MM.1S (cell line): ENCODE data around the gene SYNE2.

ENCODE experiments used
- DNase-seq: peaks from one replicate; pipeline ENCODE4 v3.0.0-alpha.2; 2015
- H2AFZ ChIP-seq: fragments of 300-600 bp; sonication (generic); 2 replicates; pipeline ENCODE4 v1.6.0; 2016; ENCODE audit warnings: antibody characterized with exemption, low read length
- H3F3A ChIP-seq: fragments of 300-600 bp; sonication (generic); 2 replicates; pipeline ENCODE4 v1.6.1; 2016; ENCODE audit warnings: mild to moderate bottlenecking, antibody characterized with exemption, low read length, moderate library complexity, mixed read lengths; ENCODE audit not compliant: insufficient read depth
- H3K27ac ChIP-seq: fragments of 300-600 bp; sonication (generic); 2 replicates; pipeline ENCODE4 v1.5.1; 2016; ENCODE audit warnings: mild to moderate bottlenecking, low read length
- H3K27me3 ChIP-seq: fragments of 300-600 bp; sonication (generic); replicated peaks from 2 replicates; pipeline ENCODE4 v1.6.0; 2016; ENCODE audit warnings: low read length; ENCODE audit not compliant: insufficient read depth
- H3K36me3 ChIP-seq: fragments of 300-600 bp; sonication (generic); replicated peaks from 2 replicates; pipeline ENCODE4 v1.6.1; 2016; ENCODE audit warnings: mild to moderate bottlenecking, low read length, mixed read lengths; ENCODE audit not compliant: insufficient read depth
- H3K4me1 ChIP-seq: fragments of 300-600 bp; sonication (generic); 2 replicates; pipeline ENCODE4 v1.6.1; 2016; ENCODE audit warnings: low read length, mixed read lengths
- H3K4me2 ChIP-seq: fragments of 300-600 bp; sonication (generic); 2 replicates; pipeline ENCODE4 v1.6.0; 2016; ENCODE audit warnings: low read depth, low read length
- H3K4me3 ChIP-seq: fragments of 300-600 bp; sonication (generic); 2 replicates; pipeline ENCODE4 v1.5.1; 2016; ENCODE audit warnings: low read length, mixed read lengths
- H3K79me2 ChIP-seq: fragments of 300-600 bp; sonication (generic); 2 replicates; pipeline ENCODE4 v1.6.1; 2016; ENCODE audit warnings: mixed run types, low read length, mixed read lengths
- H3K9ac ChIP-seq: fragments of 300-600 bp; sonication (generic); 2 replicates; pipeline ENCODE4 v1.6.1; 2016; ENCODE audit warnings: low read length, mixed read lengths
- H3K9me2 ChIP-seq: fragments of 300-600 bp; sonication (generic); replicated peaks from 2 replicates; pipeline ENCODE4 v1.6.1; 2016; ENCODE audit warnings: mild to moderate bottlenecking, low read length, mixed read lengths; ENCODE audit not compliant: insufficient read depth
- H3K9me3 ChIP-seq: fragments of 300-600 bp; sonication (generic); replicated peaks from 2 replicates; pipeline ENCODE4 v1.6.1; 2016; ENCODE audit warnings: mild to moderate bottlenecking, low read length, mixed read lengths; ENCODE audit not compliant: insufficient read depth
- H4K20me1 ChIP-seq: fragments of 300-600 bp; sonication (generic); 2 replicates; pipeline ENCODE4 v1.6.1; 2016; ENCODE audit warnings: mild to moderate bottlenecking, low read length, moderate library complexity, mixed read lengths; ENCODE audit not compliant: insufficient read depth
- CTCF ChIP-seq: fragments of 300-600 bp; sonication (generic); IDR thresholded peaks from 2 replicates; pipeline ENCODE4 v1.5.1; 2016; ENCODE audit warnings: antibody characterized with exemption, low read length, mixed read lengths
- EZH2 ChIP-seq: fragments of 300-600 bp; sonication (generic); optimal IDR thresholded peaks from 2 replicates; pipeline ENCODE3; 2017; ENCODE audit warnings: low read depth, mild to moderate bottlenecking, antibody characterized with exemption, low read length, mixed read lengths
- EZH2phosphoT487 ChIP-seq: fragments of 300-600 bp; sonication (generic); IDR thresholded peaks from 2 replicates; pipeline ENCODE4 v1.6.1; 2018; ENCODE audit warnings: antibody characterized with exemption, low read length

Gene SYNE2

GRCh38 chr14:63897721-63898163 is 44.9 kb downstream of the SYNE2 start:
- H3F3A ChIP-seq: no peaks in the 10 kb centered on the region
- no peak for DNase-seq
- no peak overlapping the region for H2AFZ ChIP-seq
- no peaks in the 10 kb centered on the region for H3K9me3 ChIP-seq
- H3K9me2 ChIP-seq: no peaks in the 10 kb centered on the region
- no peak overlapping the region for H3K4me3 ChIP-seq
- H3K36me3 ChIP-seq: no peaks in the 10 kb centered on the region
- TF ChIP-seq EZH2phosphoT487 (no peak), CTCF (no peak), EZH2 (no peak)
- no peak overlapping the region for H3K27ac ChIP-seq
- no peak overlapping the region for H3K4me2 ChIP-seq
- H4K20me1 ChIP-seq: no peaks in the 10 kb centered on the region
- no peaks in the 10 kb centered on the region for H3K79me2 ChIP-seq
- no peak overlapping the region for H3K9ac ChIP-seq
- no peaks in the 10 kb centered on the region for H3K4me1 ChIP-seq
- H3K27me3 ChIP-seq: no peaks in the 10 kb centered on the region

- H3K4me2 ChIP-seq: no peak overlapping the region
- no peaks in the 10 kb centered on the region for H4K20me1 ChIP-seq
- no peaks in the 10 kb centered on the region for H3K9me2 ChIP-seq
- no peaks in the 10 kb centered on the region for H3K36me3 ChIP-seq
- no peaks in the 10 kb centered on the region for H3K79me2 ChIP-seq
- DNase-seq: no peak
- no peaks in the 10 kb centered on the region for H3F3A ChIP-seq
- no peak overlapping the region for H3K9ac ChIP-seq
- no peaks in the 10 kb centered on the region for H3K4me1 ChIP-seq
- no peak overlapping the region for H3K27ac ChIP-seq
- H3K4me3 ChIP-seq: no peak overlapping the region
- TF ChIP-seq EZH2 (no peak), CTCF (no peak), EZH2phosphoT487 (no peak)
- no peak overlapping the region for H2AFZ ChIP-seq
- H3K9me3 ChIP-seq: no peaks in the 10 kb centered on the region
- no peaks in the 10 kb centered on the region for H3K27me3 ChIP-seq
Measured at GRCh38 chr14:63899953-63900352, 47.1 kb downstream of the SYNE2 start.

- no peak for TF ChIP-seq EZH2
- TF ChIP-seq EZH2phosphoT487: no peak
- TF ChIP-seq CTCF: no peak
Measured at GRCh38 chr14:63901434-63902085, 48.8 kb downstream of the SYNE2 start.

More at GRCh38 chr14:63901434-63902085, 48.8 kb downstream of the SYNE2 start:
- Histone ChIP-seq H3K4me2 (no peak overlapping the region), H3K79me2 (peaks cover 6% of the 10 kb centered on the region), H3K9me2 (no peaks in the 10 kb centered on the region), H3K9me3 (no peaks in the 10 kb centered on the region), H3K27me3 (no peaks in the 10 kb centered on the region), H3F3A (no peaks in the 10 kb centered on the region), H3K36me3 (no peaks in the 10 kb centered on the region), H4K20me1 (no peaks in the 10 kb centered on the region), H3K9ac (no peak overlapping the region), H3K27ac (no peak overlapping the region), H2AFZ (no peak overlapping the region), H3K4me1 (no peaks in the 10 kb centered on the region), H3K4me3 (no peak overlapping the region)
- no peak for DNase-seq
